K562 (cell line): Measurements from ENCODE around the gene KAZALD1. TPM values are rescaled to one million over a fixed set of nuclear protein-coding genes. Genes with fewer than 3 reads are reported as not detected.

ENCODE experiments used
- AFF4 ChIP-seq: sonication (generic); formaldehyde crosslinking; IDR thresholded peaks from 2 replicates; pipeline ENCODE4 v1.8.0; 2023; ENCODE audit warnings: mild to moderate bottlenecking, missing genetic modification reagents
- E2F6 ChIP-seq, 2 experiments: IDR thresholded peaks; 2 replicates each; pipeline ENCODE4 v1.6.1; 2011; ENCODE audit warnings: borderline replicate concordance in 1 of 2, control low read depth in 1 of 2, low read depth in 1 of 2, low read length in 1 of 2, mild to moderate bottlenecking in 1 of 2, mixed read lengths in 1 of 2, moderate library complexity in 1 of 2; ENCODE audit not compliant: insufficient read depth in 1 of 2, insufficient read length in 1 of 2, poor library complexity in 1 of 2, severe bottlenecking in 1 of 2; ENCODE audit errors: extremely low read depth in 1 of 2
- HDGF ChIP-seq: fragments of 450-650 bp; IDR thresholded peaks from 2 replicates; pipeline ENCODE4 v1.6.1; 2016
- HNRNPL ChIP-seq: fragments of 200-400 bp; formaldehyde crosslinking; IDR thresholded peaks from 2 replicates; pipeline ENCODE4 v1.6.1; 2017; ENCODE audit warnings: low read depth, mild to moderate bottlenecking, low read length
- KDM1A ChIP-seq, 2 experiments: fragments of 450-650 bp; IDR thresholded peaks; 2 replicates each; pipeline ENCODE4 v1.6.1; 2016; ENCODE audit warnings: mild to moderate bottlenecking in 2 of 2
- NONO ChIP-seq, 2 experiments: fragments of 200-400 bp in 1 of 2; fragments of 450-650 bp in 1 of 2; formaldehyde crosslinking in 1 of 2; IDR thresholded peaks; 2 replicates each; pipeline ENCODE4 v1.6.1; 2017; ENCODE audit warnings: low read depth in 2 of 2, mild to moderate bottlenecking in 2 of 2, moderate library complexity in 2 of 2, low read length in 1 of 2
- NR3C1 ChIP-seq: sonication (generic); formaldehyde crosslinking; IDR thresholded peaks from 2 replicates; pipeline ENCODE4 v1.8.1; 2022; ENCODE audit warnings: missing genetic modification reagents
- RBFOX2 ChIP-seq: fragments of 200-400 bp; formaldehyde crosslinking; IDR thresholded peaks from 2 replicates; pipeline ENCODE4 v1.6.1; 2017; ENCODE audit warnings: low read depth, mild to moderate bottlenecking, low read length, moderate library complexity
- SETDB1 ChIP-seq: IDR thresholded peaks from one replicate; pipeline ENCODE4 v1.6.1; 2012; ENCODE audit warnings: low read length, control low read depth, inconsistent platforms
- TAF9B ChIP-seq: fragments of 450-650 bp; IDR thresholded peaks from 2 replicates; pipeline ENCODE4 v1.6.1; 2018; ENCODE audit warnings: mild to moderate bottlenecking; ENCODE audit not compliant: partially characterized antibody
- U2AF2 ChIP-seq: fragments of 200-400 bp; formaldehyde crosslinking; optimal IDR thresholded peaks from 2 replicates; pipeline ENCODE3; 2017; ENCODE audit warnings: low read depth, mild to moderate bottlenecking, low read length
- VEZF1 ChIP-seq: fragments of 200-800 bp; sonication (Bioruptor generic); IDR thresholded peaks from 2 replicates; pipeline ENCODE4 v1.6.1; 2017; ENCODE audit warnings: missing genetic modification characterization, missing compliant biosample characterization
- ZC3H11A ChIP-seq: IDR thresholded peaks from 2 replicates; pipeline ENCODE4 v1.6.1; 2012; ENCODE audit warnings: low read depth, low read length, improper control_type of control experiment
- ZKSCAN1 ChIP-seq: fragments of 150-350 bp; IDR thresholded peaks from 2 replicates; pipeline ENCODE4 v1.6.1; 2016; ENCODE audit warnings: low read depth, low read length
- ZNF274 ChIP-seq: IDR thresholded peaks from 2 replicates; pipeline ENCODE4 v1.6.1; 2011; ENCODE audit warnings: low read depth, mild to moderate bottlenecking, low read length, moderate library complexity, borderline replicate concordance
- ZNF589 ChIP-seq: fragments of 200-800 bp; sonication (Bioruptor generic); IDR thresholded peaks from 2 replicates; pipeline ENCODE4 v1.6.1; 2016; ENCODE audit warnings: low read depth, missing genetic modification characterization, missing compliant biosample characterization
- ZNF707 ChIP-seq: fragments of 250-450 bp; sonication (Bioruptor Pico); conservative IDR thresholded peaks from 2 replicates; pipeline ENCODE4 v1.8.0; 2022; ENCODE audit warnings: inconsistent platforms, mild to moderate bottlenecking, moderate library complexity
- polyA plus RNA-seq, 8 experiments: library from polyadenylated mRNA; depleted of rRNA in 4 of 8; stranded (reverse) in 5 of 8; unstranded in 3 of 8; fragments of >200 nt; fragmentation: Nextera tagmentation in 2 of 8; fragmentation: Illumina TruSeq in 1 of 8; extraction: Ambion mirVana in 2 of 8; extraction: Trizol in 1 of 8; gene quantifications; 2 replicates each; pipeline versions ENCODE4 v1.2.1 to v1.2.3, GENCODE V29; 2011 to 2014; ENCODE audit warnings: inconsistent platforms in 1 of 8, missing spikeins in 1 of 8
- total RNA-seq, 7 experiments: library from RNA; depleted of rRNA in 6 of 7; stranded (reverse); fragments of >200 nt in 6 of 7; fragmentation: Illumina TruSeq in 2 of 7; extraction: Trizol in 2 of 7; gene quantifications; 2 replicates each; pipeline versions ENCODE4 v1.2.1 to v1.2.3, GENCODE V29; 2011 to 2021; ENCODE audit warnings: low replicate concordance in 1 of 7
- TF ChIP-seq, protein P1 (sequence below), 2 experiments: IDR thresholded peaks in 1 of 2; conservative IDR thresholded peaks in 1 of 2; 2 replicates each; pipeline ENCODE4 v1.6.1; 2016; ENCODE audit warnings: low read depth in 2 of 2, mild to moderate bottlenecking in 1 of 2, missing compliant biosample characterization in 1 of 2, missing genetic modification characterization in 1 of 2, moderate library complexity in 1 of 2

The KAZALD1 gene
- total and polyA plus RNA-seq, 9 of the 15 experiments (the other 6 are each of a cell fraction or from before 2014, with no cell fraction given): 0.15 to 10.0 (median 4.9) TPM

DNA sequence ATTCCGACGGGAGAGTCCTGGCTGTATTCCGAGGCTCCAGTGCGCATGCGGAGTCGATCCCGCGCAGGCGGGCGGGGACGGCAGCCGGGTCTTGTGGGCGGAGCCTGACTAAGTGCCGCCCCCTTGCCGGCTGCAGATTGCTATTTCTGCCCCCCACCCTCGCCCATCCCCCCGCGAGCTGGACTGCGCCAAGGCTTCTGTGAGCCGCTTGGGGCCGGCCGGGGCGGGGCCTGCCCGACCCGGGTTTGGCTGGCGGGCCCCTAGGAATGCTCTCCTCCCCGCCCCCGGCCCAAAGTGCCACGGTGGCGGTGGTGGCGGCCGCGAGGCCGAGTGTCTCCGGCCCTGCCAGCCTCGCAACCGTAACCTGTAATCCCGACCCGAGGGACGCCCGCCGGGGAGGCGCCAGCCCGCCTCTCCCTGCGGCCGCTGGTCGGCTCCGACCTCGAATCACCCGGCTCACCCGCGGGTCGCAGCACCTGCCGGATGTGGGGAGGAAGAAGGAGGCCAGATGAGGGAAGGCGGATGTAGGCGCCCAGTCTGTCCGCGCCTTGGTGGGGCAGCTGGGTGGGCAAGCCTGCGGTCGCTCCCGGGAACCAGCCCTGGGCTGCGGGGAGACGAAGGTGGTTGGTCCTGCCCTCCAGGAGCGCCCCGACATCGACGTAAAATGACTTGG is 702 bp upstream of the KAZALD1 start (continued):
- TF ChIP-seq ZNF589 (CRISPR knock-in tag) (peak; percentile 56; the same call in 1 of the 2 replicates), ZNF707 (CRISPR knock-in tag) (no peak), U2AF2 (no peak), AFF4 (0 out of 2 replicates have a peak, but pooled peaks have one; percentile 77), NR3C1 (CRISPR knock-in tag) (no peak), RBFOX2 (peak; percentile 95), KDM1A (IDR thresholded peaks at IDR 0.05) (peak in 1 of 2 experiments; percentile 50; a peak in 1 of 4 replicates), E2F6 (IDR thresholded peaks at IDR 0.05; ENCODE audit: borderline replicate concordance in 1 of 2, extremely low read depth in 1 of 2, insufficient read depth in 1 of 2, insufficient read length in 1 of 2, low read depth in 1 of 2, low read length in 1 of 2, poor library complexity in 1 of 2, severe bottlenecking in 1 of 2) (peak in 1 of 2 experiments; percentile 31), ZC3H11A (no peak), ZNF274 (no peak), NONO (IDR thresholded peaks at IDR 0.05; ENCODE audit: low read depth in 2 of 2, low read length in 1 of 2) (peak; percentile 23 to 43; a peak in 1 of 4 replicates), SETDB1 (no peak), HNRNPL (peak; percentile 16; the same call in 1 of the 2 replicates), TAF9B (peak; percentile 57), HDGF (no peak), ZKSCAN1 (no peak), VEZF1 (peak; percentile 82)
- TF ChIP-seq, protein P1, sequence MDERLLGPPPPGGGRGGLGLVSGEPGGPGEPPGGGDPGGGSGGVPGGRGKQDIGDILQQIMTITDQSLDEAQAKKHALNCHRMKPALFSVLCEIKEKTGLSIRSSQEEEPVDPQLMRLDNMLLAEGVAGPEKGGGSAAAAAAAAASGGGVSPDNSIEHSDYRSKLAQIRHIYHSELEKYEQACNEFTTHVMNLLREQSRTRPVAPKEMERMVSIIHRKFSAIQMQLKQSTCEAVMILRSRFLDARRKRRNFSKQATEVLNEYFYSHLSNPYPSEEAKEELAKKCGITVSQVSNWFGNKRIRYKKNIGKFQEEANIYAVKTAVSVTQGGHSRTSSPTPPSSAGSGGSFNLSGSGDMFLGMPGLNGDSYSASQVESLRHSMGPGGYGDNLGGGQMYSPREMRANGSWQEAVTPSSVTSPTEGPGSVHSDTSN (CRISPR knock-in tag; IDR thresholded peaks at IDR 0.05; ENCODE audit: low read depth): no peak
- TF ChIP-seq, protein P1 (tag; conservative IDR thresholded peaks at IDR 0.05; ENCODE audit: low read depth): no peak
